K562 (cell line): ENCODE data around the gene CALD1.

Experiments used
- NRF1 ChIP-seq, 2 experiments: fragments of 450-650 bp; IDR thresholded peaks in 1 of 2; conservative IDR thresholded peaks in 1 of 2; 2 replicates each; pipeline ENCODE4 v1.6.1; 2014; ENCODE audit warnings: mild to moderate bottlenecking in 2 of 2
- ZFP36 ChIP-seq: fragments of 150-350 bp; IDR thresholded peaks from 2 replicates; pipeline ENCODE4 v1.6.1; 2018; ENCODE audit warnings: low read length, low read depth; ENCODE audit not compliant: partially characterized antibody
- ZNF143 ChIP-seq: sonication (generic); formaldehyde crosslinking; IDR thresholded peaks from 2 replicates; pipeline ENCODE4 v1.9.0; 2022; ENCODE audit warnings: mild to moderate bottlenecking, missing genetic modification reagents
- ZNF695 ChIP-seq: fragments of 450-650 bp; formaldehyde crosslinking; IDR thresholded peaks from 2 replicates; pipeline ENCODE4 v1.4.0; 2020; ENCODE audit warnings: mild to moderate bottlenecking, moderate library complexity
- TF ChIP-seq, protein P1 (sequence below): fragments of 200-800 bp; sonication (Bioruptor generic); IDR thresholded peaks from 2 replicates; pipeline ENCODE4 v1.6.1; 2016; ENCODE audit warnings: missing genetic modification characterization, missing compliant biosample characterization
- TF ChIP-seq, protein P2 (sequence below): fragments of 250-450 bp; sonication (Bioruptor Pico); IDR thresholded peaks from 2 replicates; pipeline ENCODE4 v1.5.0; 2022; ENCODE audit warnings: mild to moderate bottlenecking

DNA sequence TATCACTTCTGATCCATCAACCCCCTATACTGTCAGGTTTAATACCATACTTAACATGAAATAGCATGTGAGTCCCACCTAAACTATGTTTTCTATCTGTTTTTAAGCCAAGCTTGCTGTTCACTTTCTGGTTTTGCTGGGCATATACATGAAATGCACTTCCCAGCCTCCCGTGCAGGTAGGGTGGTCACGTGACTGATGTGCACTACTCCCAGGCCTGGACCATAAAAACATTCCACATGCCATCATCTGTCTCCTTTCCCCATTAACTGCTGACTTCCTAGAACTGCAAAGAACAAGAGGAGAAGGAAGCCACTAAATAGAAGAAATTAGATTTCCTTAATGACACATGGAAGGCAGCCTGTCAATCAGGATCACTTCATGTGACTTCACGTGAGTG, 40.1 kb upstream of the CALD1 start:
- TF ChIP-seq, protein P1, sequence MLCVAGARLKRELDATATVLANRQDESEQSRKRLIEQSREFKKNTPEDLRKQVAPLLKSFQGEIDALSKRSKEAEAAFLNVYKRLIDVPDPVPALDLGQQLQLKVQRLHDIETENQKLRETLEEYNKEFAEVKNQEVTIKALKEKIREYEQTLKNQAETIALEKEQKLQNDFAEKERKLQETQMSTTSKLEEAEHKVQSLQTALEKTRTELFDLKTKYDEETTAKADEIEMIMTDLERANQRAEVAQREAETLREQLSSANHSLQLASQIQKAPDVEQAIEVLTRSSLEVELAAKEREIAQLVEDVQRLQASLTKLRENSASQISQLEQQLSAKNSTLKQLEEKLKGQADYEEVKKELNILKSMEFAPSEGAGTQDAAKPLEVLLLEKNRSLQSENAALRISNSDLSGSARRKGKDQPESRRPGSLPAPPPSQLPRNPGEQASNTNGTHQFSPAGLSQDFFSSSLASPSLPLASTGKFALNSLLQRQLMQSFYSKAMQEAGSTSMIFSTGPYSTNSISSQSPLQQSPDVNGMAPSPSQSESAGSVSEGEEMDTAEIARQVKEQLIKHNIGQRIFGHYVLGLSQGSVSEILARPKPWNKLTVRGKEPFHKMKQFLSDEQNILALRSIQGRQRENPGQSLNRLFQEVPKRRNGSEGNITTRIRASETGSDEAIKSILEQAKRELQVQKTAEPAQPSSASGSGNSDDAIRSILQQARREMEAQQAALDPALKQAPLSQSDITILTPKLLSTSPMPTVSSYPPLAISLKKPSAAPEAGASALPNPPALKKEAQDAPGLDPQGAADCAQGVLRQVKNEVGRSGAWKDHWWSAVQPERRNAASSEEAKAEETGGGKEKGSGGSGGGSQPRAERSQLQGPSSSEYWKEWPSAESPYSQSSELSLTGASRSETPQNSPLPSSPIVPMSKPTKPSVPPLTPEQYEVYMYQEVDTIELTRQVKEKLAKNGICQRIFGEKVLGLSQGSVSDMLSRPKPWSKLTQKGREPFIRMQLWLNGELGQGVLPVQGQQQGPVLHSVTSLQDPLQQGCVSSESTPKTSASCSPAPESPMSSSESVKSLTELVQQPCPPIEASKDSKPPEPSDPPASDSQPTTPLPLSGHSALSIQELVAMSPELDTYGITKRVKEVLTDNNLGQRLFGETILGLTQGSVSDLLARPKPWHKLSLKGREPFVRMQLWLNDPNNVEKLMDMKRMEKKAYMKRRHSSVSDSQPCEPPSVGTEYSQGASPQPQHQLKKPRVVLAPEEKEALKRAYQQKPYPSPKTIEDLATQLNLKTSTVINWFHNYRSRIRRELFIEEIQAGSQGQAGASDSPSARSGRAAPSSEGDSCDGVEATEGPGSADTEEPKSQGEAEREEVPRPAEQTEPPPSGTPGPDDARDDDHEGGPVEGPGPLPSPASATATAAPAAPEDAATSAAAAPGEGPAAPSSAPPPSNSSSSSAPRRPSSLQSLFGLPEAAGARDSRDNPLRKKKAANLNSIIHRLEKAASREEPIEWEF (CRISPR knock-in tag), result no peak
- TF ChIP-seq ZNF695 (no peak), ZFP36 (no peak), NRF1 (conservative IDR thresholded peaks at IDR 0.05 in 1 of 2, IDR thresholded peaks at IDR 0.05 in 1 of 2) (no peak), ZNF143 (no peak)
- TF ChIP-seq, protein P2, sequence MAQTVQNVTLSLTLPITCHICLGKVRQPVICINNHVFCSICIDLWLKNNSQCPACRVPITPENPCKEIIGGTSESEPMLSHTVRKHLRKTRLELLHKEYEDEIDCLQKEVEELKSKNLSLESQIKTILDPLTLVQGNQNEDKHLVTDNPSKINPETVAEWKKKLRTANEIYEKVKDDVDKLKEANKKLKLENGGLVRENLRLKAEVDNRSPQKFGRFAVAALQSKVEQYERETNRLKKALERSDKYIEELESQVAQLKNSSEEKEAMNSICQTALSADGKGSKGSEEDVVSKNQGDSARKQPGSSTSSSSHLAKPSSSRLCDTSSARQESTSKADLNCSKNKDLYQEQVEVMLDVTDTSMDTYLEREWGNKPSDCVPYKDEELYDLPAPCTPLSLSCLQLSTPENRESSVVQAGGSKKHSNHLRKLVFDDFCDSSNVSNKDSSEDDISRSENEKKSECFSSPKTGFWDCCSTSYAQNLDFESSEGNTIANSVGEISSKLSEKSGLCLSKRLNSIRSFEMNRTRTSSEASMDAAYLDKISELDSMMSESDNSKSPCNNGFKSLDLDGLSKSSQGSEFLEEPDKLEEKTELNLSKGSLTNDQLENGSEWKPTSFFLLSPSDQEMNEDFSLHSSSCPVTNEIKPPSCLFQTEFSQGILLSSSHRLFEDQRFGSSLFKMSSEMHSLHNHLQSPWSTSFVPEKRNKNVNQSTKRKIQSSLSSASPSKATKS (CRISPR knock-in tag), result no peak
